NCI-H82 (cell line): ENCODE measurements around the gene HECW1.
"Not testable (repeated sequence)": the region's sequence is repeated elsewhere in the genome, so short reads cannot be mapped to it uniquely, and the experiment has no call there.

Experiments used
- DNase-seq: peaks from one replicate; lab custom pipeline; 2025; lab: John Stamatoyannopoulos, UW

Gene HECW1

GRCh38 chr7:43582503-43583423 is 470.3 kb downstream of the HECW1 start, which contains the start of gene STK17A:
Gene STK17A (plus strand): TSS chr7:43583108. CDS start chr7:43583244, 136 bp downstream.
- DNase-seq: peak; percentile 95

- DNase-seq: peak; percentile 65
These were observed 471.2 kb downstream of the HECW1 start for GRCh38 chr7:43583424-43584194.

GRCh38 chr7:43584195-43584586 is 471.7 kb downstream of the HECW1 start:
- no peak for DNase-seq

- DNase-seq: not testable (repeated sequence)
These were observed 472.3 kb downstream of the HECW1 start for GRCh38 chr7:43584733-43585132.

GRCh38 chr7:43585562-43585961 is 473.1 kb downstream of the HECW1 start:
- DNase-seq: no peak

GRCh38 chr7:43586251-43586900 is 473.9 kb downstream of the HECW1 start:
- DNase-seq: no peak

GRCh38 chr7:43588477-43589132 is 476.2 kb downstream of the HECW1 start:
- no peak for DNase-seq

- no peak for DNase-seq
These were observed 476.7 kb downstream of the HECW1 start for GRCh38 chr7:43589133-43589478.

- no peak for DNase-seq
These were observed 477.3 kb downstream of the HECW1 start for GRCh38 chr7:43589728-43590127.

GRCh38 chr7:43590862-43591557 is 478.6 kb downstream of the HECW1 start:
- DNase-seq: no peak

- no peak for DNase-seq
These were observed 479.2 kb downstream of the HECW1 start for GRCh38 chr7:43591558-43592180.

GRCh38 chr7:43592326-43592725 is 479.9 kb downstream of the HECW1 start:
- DNase-seq: no peak

GRCh38 chr7:43593010-43593409 is 480.6 kb downstream of the HECW1 start:
- no peak for DNase-seq

GRCh38 chr7:43594020-43594419 is 481.6 kb downstream of the HECW1 start:
- peak; percentile 16 for DNase-seq

GRCh38 chr7:43596426-43596825 is 484.0 kb downstream of the HECW1 start:
- not testable (repeated sequence) for DNase-seq

- no peak for DNase-seq
These were observed 487.6 kb downstream of the HECW1 start for GRCh38 chr7:43600056-43600455.

GRCh38 chr7:43602256-43602655 is 489.8 kb downstream of the HECW1 start:
- peak; percentile 34 for DNase-seq

- DNase-seq: no peak
These were observed 491.8 kb downstream of the HECW1 start for GRCh38 chr7:43604251-43604650.

GRCh38 chr7:43609097-43609496 is 496.6 kb downstream of the HECW1 start:
- no peak for DNase-seq

- no peak for DNase-seq
These were observed 499.7 kb downstream of the HECW1 start for GRCh38 chr7:43612128-43612527.
